ENCODE results near the gene IQCH.
A peak's percentile ranks its signal among the peaks of the same experiment; 100 is the strongest.
"Not testable (repeated sequence)": the region's sequence is repeated elsewhere in the genome, so short reads cannot be mapped to it uniquely, and the experiment has no call there.

IQCH gene

GRCh38 chr15:67253549-67254237 is 893 bp upstream of the IQCH start:
- in situ Hi-C loops (cut with HindIII; ENCODE audit: low pct_unique_long_range_greater_than_20kb, low sequenced_read_pairs): no loop called here
- no peak for TF ChIP-seq JUND (IDR thresholded peaks at IDR 0.05; ENCODE audit: low read depth)
- peak in 1 of 2 experiments; percentile 8 for DNase-seq (ENCODE audit: low read depth in 1 of 2, low spot score in 1 of 2)

GRCh38 chr15:67256051-67256450 is 1.5 kb downstream of the IQCH start:
- TF ChIP-seq JUND (IDR thresholded peaks at IDR 0.05; ENCODE audit: low read depth): no peak
- in situ Hi-C loops (cut with HindIII; ENCODE audit: low pct_unique_long_range_greater_than_20kb, low sequenced_read_pairs): no loop called here
- DNase-seq (ENCODE audit: low read depth in 1 of 2, low spot score in 1 of 2): no peak

GRCh38 chr15:67258412-67258811 is 3.8 kb downstream of the IQCH start:
- in situ Hi-C loops (cut with HindIII; ENCODE audit: low pct_unique_long_range_greater_than_20kb, low sequenced_read_pairs): not testable (repeated sequence)

GRCh38 chr15:67259379-67259778 is 4.8 kb downstream of the IQCH start:
- in situ Hi-C loops (cut with HindIII; ENCODE audit: low pct_unique_long_range_greater_than_20kb, low sequenced_read_pairs): no loop called here
- DNase-seq (ENCODE audit: low read depth in 1 of 2, low spot score in 1 of 2): no peak
- no peak for TF ChIP-seq JUND (IDR thresholded peaks at IDR 0.05; ENCODE audit: low read depth)

More at GRCh38 chr15:67258412-67258811, 3.8 kb downstream of the IQCH start:
- not testable (repeated sequence) for DNase-seq (ENCODE audit: low read depth in 1 of 2, low spot score in 1 of 2)

GRCh38 chr15:67259806-67260205 is 5.2 kb downstream of the IQCH start:
- no peak for DNase-seq (ENCODE audit: low read depth in 1 of 2, low spot score in 1 of 2)
- in situ Hi-C loops (cut with HindIII; ENCODE audit: low pct_unique_long_range_greater_than_20kb, low sequenced_read_pairs): no loop called here

GRCh38 chr15:67266870-67267269 is 12.3 kb downstream of the IQCH start:
- in situ Hi-C loops (cut with HindIII; ENCODE audit: low pct_unique_long_range_greater_than_20kb, low sequenced_read_pairs): no loop called here
- DNase-seq (ENCODE audit: low read depth in 1 of 2, low spot score in 1 of 2): no peak
- TF ChIP-seq JUND (IDR thresholded peaks at IDR 0.05; ENCODE audit: low read depth): no peak

More at GRCh38 chr15:67259806-67260205, 5.2 kb downstream of the IQCH start:
- no peak for TF ChIP-seq JUND (IDR thresholded peaks at IDR 0.05; ENCODE audit: low read depth)

GRCh38 chr15:67267440-67267839 is 12.9 kb downstream of the IQCH start:
- DNase-seq (ENCODE audit: low read depth in 1 of 2, low spot score in 1 of 2): no peak
- TF ChIP-seq JUND (IDR thresholded peaks at IDR 0.05; ENCODE audit: low read depth): no peak
- in situ Hi-C loops (cut with HindIII; ENCODE audit: low pct_unique_long_range_greater_than_20kb, low sequenced_read_pairs): no loop called here

GRCh38 chr15:67267951-67268941 is 13.7 kb downstream of the IQCH start:
- DNase-seq (ENCODE audit: low read depth in 1 of 2, low spot score in 1 of 2): no peak
- in situ Hi-C loops (cut with HindIII; ENCODE audit: low pct_unique_long_range_greater_than_20kb, low sequenced_read_pairs): no loop called here
- TF ChIP-seq JUND (IDR thresholded peaks at IDR 0.05; ENCODE audit: low read depth): no peak

GRCh38 chr15:67274236-67274635 is 19.6 kb downstream of the IQCH start:
- no peak for DNase-seq (ENCODE audit: low read depth in 1 of 2, low spot score in 1 of 2)
- in situ Hi-C loops (cut with HindIII; ENCODE audit: low pct_unique_long_range_greater_than_20kb, low sequenced_read_pairs): no loop called here
- TF ChIP-seq JUND (IDR thresholded peaks at IDR 0.05; ENCODE audit: low read depth): no peak

- TF ChIP-seq JUND (IDR thresholded peaks at IDR 0.05; ENCODE audit: low read depth): no peak
- DNase-seq (ENCODE audit: low read depth in 1 of 2, low spot score in 1 of 2): no peak
- in situ Hi-C loops (cut with HindIII; ENCODE audit: low pct_unique_long_range_greater_than_20kb, low sequenced_read_pairs): no loop called here
Observed at GRCh38 chr15:67276666-67277065, 22.1 kb downstream of the IQCH start.

GRCh38 chr15:67280217-67280616 is 25.6 kb downstream of the IQCH start:
- DNase-seq (ENCODE audit: low read depth in 1 of 2, low spot score in 1 of 2): no peak
- no peak for TF ChIP-seq JUND (IDR thresholded peaks at IDR 0.05; ENCODE audit: low read depth)
- in situ Hi-C loops (cut with HindIII; ENCODE audit: low pct_unique_long_range_greater_than_20kb, low sequenced_read_pairs): no loop called here

GRCh38 chr15:67281714-67282113 is 27.1 kb downstream of the IQCH start:
- DNase-seq (ENCODE audit: low read depth in 1 of 2, low spot score in 1 of 2): no peak
- TF ChIP-seq JUND (IDR thresholded peaks at IDR 0.05; ENCODE audit: low read depth): no peak
- in situ Hi-C loops (cut with HindIII; ENCODE audit: low pct_unique_long_range_greater_than_20kb, low sequenced_read_pairs): no loop called here

GRCh38 chr15:67285625-67286024 is 31.0 kb downstream of the IQCH start:
- DNase-seq (ENCODE audit: low read depth in 1 of 2, low spot score in 1 of 2); in situ Hi-C loops (cut with HindIII; ENCODE audit: low pct_unique_long_range_greater_than_20kb, low sequenced_read_pairs): not testable (repeated sequence)

GRCh38 chr15:67286400-67286799 is 31.8 kb downstream of the IQCH start:
- DNase-seq (ENCODE audit: low read depth in 1 of 2, low spot score in 1 of 2); in situ Hi-C loops (cut with HindIII; ENCODE audit: low pct_unique_long_range_greater_than_20kb, low sequenced_read_pairs): not testable (repeated sequence)

Measured in T47D (cell line).